ENCODE data around the gene RAB10.

Gene RAB10

DNA sequence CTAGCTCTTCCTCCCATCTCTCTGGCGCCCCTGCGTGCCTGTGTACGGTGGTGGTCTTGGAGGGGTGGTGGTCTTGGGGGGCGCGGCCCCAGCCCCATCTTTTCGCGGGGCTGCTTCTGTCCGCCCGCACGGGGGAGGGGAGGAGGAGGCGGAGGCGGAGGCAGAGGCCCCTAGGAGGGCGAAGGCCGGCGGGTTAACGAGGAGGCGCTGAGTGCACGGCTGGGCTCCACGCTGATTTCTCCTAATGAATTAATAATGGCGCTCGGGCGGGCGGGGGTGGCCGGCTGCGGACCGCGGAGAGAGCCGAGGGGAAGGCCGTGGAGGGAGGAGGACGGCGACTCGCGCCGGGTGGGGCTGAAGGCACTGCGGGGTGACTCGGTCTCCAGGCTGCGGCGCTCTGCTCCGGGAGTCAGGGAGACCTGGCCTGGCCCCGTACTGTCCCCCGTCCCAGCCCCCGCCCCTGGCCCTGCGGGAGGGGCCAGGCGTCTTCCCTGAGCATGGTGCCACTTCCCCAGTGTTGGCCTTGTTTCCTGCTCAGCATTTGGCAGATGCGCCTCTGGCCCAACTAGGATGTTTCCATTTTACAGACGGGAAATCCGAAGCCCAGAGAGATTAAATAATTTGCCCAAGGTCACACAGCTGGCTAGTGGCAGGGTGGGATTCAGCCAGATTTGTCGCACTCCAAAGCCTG lies 145.0 kb downstream of the RAB10 start:
- peak; percentile 28 for DNase-seq (ENCODE audit: low spot score)

DNA sequence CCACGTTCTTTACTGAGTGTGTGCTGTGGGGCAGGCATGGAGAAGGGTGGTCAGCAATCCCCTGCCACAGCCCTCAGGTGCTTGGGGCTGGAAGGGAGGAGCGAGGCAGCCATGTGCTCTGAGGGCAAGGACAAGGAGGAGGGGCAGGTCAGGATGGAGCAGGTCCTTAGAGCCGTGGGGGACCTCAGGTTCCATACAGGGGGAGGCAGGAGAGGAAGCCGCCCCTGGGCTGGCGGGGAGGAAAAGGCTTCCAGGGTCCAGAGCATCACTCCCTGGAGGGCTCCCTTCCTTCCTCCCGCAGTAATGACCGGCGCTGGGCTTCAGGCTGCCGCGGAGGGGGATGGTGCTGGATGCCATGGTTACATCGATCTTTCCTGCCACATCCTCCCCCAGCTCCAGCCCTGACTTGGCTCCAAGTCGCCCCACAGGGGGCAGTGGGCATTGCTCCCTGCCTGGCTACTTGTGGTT lies 145.6 kb downstream of the RAB10 start:
- DNase-seq (ENCODE audit: low spot score) = no peak

DNA sequence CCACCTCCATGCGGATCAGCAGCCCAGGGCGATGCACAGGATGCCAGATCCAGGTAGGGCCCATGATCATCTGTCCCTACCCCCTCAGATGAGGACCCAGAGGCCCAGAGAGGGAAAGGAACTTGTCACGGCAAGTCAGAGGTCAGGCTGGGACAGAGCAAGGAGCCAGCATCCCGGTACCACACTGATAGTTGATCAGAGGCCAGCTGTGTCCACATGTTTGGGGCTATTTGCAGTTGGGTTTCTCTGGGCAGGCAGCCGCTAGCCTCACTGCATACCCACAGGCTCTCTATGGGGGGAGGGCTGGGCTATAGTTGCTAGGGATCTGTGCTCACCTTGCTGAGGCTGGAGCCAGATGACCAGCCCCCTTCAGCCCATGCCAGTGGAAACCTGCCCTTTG lies 148.6 kb downstream of the RAB10 start:
- no peak for DNase-seq (ENCODE audit: low spot score)

DNA sequence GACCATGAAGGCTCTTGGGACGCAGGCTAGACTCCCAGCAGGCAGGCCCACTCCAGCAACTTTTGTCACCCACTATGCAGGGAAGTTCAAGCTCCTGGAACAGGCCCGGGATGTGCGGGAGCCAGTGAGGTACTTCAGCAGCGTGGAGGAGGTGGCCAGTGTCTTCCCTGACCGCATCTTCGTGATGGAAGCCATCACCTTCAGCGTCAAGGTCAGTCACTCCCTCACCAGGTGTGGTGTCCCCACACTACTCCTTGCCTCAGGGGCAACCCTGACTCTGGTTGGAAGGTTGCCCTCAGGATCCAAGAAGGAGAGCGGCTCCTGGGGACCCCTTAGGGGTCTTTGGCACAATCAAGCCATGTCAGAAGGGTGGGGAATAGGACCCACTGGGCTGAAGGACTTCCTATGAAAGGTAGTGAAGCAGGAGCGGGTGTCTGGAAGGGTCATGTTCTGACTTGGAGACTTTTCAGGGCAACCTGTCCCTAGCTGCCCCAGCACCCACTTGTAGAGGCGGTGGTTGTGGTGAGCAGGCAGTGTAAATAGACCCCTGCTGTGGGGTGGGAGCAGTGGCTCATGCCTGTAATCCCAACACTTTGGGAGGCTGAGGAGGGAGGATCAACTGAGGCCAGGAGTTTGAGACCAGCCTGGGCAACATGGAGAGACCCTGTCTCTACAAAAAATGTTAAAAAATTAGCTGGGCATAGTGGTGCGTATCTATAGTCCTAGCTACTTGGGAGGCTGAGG lies 149.2 kb downstream of the RAB10 start:
- no peak for DNase-seq (ENCODE audit: low spot score)

DNA sequence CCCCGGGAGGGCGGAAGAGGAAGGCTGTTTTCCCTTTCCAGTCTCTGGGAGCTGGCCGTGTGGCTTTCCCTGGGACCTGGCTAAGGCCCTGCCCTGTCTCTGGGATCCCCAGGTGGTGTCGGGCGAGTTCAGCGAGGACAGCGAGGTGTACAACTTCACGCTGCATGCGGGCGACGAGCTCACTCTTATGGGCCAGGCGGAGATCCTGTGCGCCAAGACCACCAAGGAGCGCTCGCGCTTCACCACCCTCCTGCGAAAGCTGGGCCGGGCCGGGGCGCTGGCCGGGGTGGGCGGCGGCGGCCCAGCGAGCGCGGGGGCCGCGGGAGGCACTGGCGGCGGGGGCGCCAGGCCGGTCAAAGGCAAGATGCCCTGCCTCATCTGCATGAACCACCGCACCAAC lies 150.2 kb downstream of the RAB10 start:
- DNase-seq (ENCODE audit: low spot score) = no peak

DNA sequence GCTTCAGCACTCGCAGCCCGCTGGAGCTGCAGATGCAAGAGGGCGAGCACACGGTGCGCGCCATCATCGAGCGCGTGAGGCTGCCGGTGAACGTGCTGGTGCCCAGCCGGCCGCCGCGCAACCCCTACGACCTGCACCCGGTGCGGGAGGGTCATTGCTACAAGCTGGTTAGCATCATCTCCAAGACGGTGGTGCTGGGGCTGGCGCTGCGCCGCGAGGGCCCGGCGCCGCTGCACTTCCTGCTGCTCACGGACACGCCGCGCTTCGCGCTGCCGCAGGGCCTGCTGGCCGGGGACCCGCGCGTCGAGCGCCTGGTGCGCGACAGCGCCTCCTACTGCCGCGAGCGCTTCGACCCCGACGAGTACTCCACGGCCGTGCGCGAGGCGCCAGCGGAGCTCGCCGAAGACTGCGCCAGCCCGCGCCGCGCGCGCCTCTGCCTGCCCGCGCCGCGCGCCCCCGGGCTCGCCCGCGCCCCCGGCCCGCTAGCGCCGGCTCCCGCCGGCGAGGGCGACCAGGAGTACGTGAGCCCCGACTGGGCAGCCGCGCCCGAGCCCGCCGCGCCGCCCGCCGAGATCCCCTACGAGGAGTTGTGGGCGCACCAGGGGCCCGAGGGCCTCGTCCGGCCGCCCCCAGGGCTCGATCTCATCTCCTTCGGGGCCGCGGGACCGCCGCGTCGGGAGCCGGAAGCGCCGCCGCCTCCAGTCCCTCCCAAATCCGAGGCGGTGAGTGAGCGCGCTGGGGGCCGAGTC lies 150.8 kb downstream of the RAB10 start:
- no peak for DNase-seq (ENCODE audit: low spot score)

DNA sequence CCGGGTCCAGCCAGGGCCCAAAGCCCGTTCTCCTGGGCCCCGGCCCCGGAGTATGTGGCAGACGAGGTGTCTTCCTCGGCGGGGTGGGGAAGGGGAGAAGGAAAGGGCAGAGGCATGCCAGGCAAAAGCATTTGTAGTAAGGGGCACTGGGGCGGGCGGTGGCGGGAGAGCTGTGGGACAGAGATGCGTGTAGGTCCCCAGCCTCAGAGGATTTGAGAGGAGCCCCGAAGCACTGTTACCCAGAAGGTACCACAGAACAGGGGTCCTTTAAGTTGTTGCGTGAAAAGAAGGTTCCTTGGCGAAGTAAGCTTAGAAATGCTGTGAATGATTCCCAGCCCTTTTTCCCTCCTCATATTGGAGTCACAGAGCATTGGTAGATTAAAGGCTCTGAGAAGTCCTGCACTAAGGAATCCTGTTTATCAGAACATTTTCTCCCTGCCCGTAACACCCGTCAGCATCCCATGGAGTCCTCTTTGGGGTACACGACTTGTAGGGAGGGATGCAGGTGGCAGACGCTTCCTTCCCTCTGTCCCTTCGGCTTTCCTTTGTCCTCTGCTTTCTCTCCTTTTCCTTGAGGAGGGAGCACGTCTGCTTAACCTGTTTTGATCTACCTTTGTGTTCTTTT lies 151.5 kb downstream of the RAB10 start:
- DNase-seq (ENCODE audit: low spot score) = no peak

DNA sequence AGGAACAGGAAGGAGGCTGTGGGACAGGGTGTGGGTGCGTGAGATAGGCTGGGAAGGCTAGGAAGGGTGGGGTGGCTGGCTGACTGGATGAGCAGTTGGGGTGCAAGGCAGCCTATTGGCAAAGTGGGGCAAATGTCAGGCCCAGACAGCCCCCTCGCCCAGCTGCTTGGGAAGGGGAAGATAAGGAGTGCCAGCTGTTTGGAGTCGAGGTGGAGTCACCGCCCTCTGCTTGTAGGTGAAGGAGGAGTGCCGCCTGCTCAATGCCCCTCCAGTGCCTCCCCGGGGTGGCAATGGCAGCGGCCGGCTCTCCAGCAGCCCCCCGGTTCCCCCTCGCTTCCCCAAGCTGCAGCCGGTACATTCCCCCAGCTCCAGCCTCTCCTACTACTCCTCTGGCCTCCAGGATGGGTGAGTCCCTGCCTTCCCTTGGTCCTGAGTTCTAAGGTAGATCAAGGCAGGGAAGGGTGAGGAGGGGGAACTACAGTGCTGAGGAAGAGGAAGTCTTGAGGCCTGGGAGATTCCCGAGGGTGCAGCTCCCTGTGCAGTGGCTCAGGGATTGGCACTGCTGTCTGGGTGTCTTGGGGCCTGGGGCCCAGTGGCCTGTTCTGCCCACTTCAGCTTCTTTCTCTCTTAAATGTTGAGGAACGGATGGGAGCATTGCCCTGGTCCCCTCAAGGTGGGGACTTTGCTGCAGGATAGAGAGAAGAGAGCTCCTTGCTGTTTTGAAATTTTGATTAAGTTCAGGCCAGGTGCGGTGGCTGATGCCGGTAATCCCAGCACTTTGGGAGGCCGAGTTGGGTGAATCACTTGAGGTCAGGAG lies 152.3 kb downstream of the RAB10 start:
- DNase-seq (ENCODE audit: low spot score) = no peak
